ENCODE data around the gene ANKRD33B.

GRCh38 chr5:10673017-10673389 is 109.1 kb downstream of the ANKRD33B start:
- TF ChIP-seq CTCF (IDR thresholded peaks at IDR 0.05), result no peak
- no peak for TF ChIP-seq POLR2A (IDR thresholded peaks at IDR 0.05)
- no peak for TF ChIP-seq POLR2AphosphoS5 (IDR thresholded peaks at IDR 0.05)
- no peak for TF ChIP-seq EP300 (IDR thresholded peaks at IDR 0.05)
